GM21360 (cell line): ENCODE measurements around the gene MOGAT2.
A peak's percentile ranks its signal among the peaks of the same experiment; 100 is the strongest.
"Not testable (repeated sequence)": the region's sequence is repeated elsewhere in the genome, so short reads cannot be mapped to it uniquely, and the experiment has no call there.

Experiments used
- ATAC-seq: cut with Tn5 transposase; IDR thresholded peaks from one replicate; pipeline ENCODE4 v1.9.1; 2021; ENCODE audit warnings: mild to moderate bottlenecking, moderate library complexity; ENCODE audit not compliant: unreplicated experiment

The MOGAT2 gene

DNA sequence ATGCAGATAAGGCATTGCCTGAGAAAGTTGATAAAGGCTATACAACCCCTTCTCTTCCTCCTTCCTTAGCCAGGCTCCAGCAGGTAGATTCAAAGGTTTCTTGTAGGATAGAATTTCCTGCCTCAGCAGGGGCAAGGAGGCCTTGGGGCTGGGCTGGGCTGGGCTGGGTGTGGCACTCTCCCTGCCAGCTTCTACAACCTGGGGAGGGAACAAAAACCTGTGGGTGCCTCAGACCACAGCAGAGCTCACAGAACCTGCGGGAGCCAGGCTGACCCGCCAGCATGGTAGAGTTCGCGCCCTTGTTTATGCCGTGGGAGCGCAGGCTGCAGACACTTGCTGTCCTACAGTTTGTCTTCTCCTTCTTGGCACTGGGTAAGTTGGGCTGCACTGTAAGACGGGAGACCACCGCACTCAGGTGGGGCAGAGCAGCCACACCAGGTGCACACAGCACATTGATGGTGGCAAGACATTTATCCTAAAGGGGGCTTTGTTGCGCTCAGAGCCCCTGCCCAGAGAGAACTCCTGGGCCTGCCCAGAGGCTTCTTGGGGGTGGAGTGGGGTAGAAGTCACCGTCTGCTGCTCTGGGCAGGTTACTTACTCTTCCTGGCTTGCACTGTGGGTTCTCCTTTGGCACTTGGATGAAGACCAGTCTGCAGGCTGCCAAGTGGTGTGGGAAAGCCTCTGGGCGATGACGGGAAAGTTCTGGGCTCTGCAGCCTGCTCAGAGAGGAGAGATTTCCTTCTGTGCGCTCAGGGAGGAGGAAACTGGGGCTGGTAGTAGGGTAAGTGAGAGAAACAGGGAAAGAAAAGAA lies at the start of gene MOGAT2:
MOGAT2 (plus strand) TSS at position 231 of the 811 bp plus-strand sequence; CDS start at position 282, 51 bp downstream.
- no peak for ATAC-seq

DNA sequence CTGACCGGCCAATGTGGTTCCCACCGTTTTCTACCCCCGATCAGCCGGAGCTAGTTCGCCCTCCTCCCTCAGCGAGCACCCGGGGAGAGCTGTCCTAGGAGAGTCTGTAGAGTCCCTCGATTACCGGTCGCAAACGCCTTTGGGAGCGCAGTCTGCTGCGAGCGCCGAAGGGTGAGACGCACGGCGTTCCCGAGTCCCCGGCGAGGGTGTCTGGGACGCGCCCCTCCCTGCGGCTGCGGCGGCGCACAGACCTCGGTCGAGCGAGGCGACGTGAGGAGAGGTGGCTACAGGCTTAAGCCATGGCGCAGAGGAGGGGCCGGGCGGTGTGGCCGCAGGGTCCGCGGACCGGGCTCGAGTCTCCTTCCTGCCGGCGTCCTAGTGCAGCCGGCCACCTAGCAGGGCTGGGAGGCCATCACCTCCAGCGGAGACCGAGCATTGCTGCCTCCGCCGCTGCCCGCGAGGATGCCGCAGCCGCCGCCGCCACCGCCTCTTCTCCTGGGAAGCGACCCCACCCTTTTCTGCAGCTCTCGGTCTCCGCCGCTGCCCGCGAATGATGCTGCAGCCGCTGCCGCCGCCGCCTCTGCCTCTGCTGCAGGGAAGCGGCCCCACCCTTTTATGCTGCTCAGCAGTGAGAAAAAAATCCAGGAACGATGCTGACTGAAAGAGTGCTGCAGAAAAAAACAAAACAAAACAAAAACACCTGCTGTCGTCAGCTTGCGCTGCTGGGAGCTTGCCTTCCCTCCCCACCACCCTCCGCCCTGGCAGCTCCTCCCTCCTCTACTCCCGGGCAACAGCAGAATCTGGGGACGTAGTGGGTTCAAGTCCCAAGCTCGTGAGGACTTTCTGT lies 49.0 kb upstream of the MOGAT2 start, which contains the start of gene MAP6:
MAP6 (minus strand) TSS at position 588 of the 847 bp plus-strand sequence. CDS start 669 bp downstream, outside the sequence.
- no peak for ATAC-seq

GRCh38 chr11:75673977-75674582 lies 43.6 kb upstream of the MOGAT2 start:
- ATAC-seq: no peak

GRCh38 chr11:75677275-75677674 lies 40.4 kb upstream of the MOGAT2 start:
- no peak for ATAC-seq

DNA sequence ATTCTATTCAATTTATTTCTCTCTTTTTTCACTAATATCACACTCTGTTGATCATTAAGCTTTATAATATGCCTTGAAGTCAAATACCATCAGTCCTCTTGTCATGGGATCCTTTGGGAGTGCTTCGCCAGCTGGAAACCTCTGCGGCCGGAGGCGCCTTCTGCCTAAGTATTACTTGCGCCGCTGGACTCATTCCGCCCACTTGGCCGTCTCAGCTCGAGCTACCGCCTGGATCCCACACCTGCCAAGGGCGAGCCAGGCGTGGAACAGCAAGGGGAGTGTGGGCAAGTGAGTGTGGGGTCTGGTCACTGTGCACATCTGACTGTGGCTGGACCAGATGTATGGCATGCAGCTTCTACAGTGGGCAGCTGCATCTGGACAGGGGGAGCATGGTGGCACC lies 39.7 kb upstream of the MOGAT2 start:
- no peak for ATAC-seq

- ATAC-seq: no peak
These were observed 38.9 kb upstream of the MOGAT2 start for GRCh38 chr11:75678620-75679259.

DNA sequence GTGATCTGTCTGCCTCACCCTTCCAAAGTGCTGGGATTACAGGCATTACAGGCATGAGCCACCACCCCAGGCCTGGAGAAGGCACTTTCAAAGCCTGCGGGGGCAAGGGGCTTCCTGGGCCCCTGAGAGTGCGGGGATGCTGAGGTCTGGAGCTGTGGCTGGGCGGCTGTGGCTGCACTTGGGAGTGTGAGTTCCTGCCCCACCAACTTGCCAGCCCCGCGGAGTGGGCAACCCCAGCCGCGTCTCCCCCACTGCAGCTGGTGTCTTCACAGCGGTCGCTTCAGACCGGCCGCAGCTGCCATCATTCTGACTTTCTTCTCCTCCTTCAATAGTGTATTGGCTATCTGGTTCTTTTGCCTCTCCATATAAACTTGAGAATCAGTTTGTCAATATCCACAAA lies 38.1 kb upstream of the MOGAT2 start:
- no peak for ATAC-seq

DNA sequence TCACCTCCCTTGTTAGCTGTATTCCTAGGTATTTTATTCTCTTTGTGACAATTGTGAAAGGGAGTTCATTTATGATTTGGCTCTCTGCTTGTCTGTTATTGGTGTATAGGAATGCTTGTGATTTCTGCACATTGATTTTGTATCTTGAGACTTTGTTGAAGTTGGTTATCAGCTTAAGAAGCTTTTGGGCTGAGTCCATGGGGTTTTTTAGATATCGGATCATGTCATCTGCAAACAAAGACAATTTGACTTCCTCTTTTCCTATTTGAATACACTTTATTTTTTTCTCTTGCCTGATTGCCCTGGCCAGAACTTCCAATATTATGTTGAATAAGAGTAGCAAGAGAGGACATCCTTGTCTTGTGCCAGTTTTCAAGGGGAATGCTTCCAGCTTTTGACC lies 33.8 kb upstream of the MOGAT2 start:
- not testable (repeated sequence) for ATAC-seq

DNA sequence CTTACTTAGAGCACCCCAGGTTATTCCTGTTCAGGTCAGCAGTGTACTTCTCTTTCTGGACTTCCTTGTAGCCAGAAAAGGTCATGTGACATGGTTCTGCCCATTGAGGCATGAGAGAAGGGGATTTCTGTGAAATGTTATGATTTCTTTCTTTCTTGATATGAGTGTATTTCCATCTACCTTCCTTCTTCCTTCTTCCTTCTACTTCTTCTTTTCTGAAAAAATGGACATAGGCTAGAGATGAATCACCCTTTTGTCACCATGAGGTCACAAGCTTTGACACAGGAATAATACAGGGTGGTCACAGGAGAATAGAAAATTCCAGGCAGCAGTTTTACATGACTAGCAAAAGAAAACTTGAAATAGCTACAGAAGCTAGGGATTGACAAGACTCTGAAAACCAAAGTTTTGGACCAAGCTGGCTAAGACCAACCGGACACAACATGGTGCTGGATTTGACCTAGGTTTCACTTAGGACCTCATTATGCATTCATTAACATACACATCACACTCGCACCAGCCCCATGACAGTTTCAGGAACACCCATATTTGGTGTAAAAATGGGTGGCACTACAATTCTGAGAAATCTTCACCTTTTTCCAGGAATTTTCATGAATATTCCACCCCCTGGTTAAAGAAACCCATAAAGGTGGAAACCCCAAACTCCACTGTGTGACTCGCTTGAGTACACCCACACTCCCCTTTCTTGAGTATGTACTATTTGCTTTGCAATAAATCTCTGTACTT lies 27.6 kb upstream of the MOGAT2 start:
- ATAC-seq: peak; percentile 84

GRCh38 chr11:75691804-75692203 lies 25.8 kb upstream of the MOGAT2 start:
- ATAC-seq: no peak

DNA sequence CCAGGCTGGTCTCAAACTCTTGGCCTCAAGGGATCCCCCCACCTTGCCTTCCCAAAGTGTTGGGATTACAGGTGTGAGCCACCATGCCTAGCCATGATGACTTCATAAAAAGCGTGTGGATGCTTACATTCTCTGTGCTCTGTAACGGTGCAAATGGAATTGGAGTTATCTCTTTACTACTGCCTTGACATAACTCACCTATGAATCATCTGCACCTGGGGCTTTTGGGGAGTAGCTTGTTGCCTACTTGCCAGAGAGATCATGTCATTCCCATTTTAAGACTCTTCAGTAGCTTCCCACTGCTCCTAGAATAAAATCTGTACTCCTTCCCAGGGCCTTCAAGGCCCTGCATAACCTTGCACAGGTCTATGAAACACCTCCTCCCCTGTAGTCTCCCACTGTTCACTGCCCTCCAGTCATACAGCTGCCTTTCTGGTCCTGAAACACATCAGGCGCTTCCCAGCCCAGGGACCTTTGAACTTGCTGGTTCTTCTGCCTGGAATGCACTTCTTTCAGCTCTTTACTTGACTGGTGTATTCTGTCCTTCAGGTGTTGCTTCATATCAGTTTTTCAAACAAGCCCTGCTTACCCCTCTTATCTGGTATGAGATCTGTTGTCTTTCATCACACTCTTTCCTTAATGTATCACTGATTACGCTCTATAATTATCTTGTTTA lies 19.6 kb upstream of the MOGAT2 start:
- no peak for ATAC-seq

DNA sequence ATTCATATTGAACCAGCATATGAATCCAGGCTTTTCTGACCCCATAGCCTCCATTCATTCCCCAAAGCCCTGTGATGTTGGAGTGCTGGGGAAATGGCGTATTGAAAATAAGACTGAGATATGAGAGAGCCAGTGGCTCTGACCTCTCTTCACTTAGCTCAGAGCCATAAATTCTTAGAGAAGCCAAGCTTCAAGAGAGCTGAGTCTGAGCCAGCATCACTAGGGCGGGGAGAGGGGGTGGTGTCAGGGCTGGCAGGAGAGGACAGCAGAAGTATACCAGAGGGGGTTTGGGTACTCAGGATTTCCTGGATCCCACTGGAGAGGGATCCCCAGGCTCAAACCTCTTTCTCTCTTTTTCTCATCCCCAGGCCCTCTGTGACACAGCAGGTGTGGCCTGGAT lies 16.7 kb upstream of the MOGAT2 start:
- ATAC-seq: no peak

- ATAC-seq: no peak
These were observed 13.9 kb upstream of the MOGAT2 start for GRCh38 chr11:75703695-75704237.

DNA sequence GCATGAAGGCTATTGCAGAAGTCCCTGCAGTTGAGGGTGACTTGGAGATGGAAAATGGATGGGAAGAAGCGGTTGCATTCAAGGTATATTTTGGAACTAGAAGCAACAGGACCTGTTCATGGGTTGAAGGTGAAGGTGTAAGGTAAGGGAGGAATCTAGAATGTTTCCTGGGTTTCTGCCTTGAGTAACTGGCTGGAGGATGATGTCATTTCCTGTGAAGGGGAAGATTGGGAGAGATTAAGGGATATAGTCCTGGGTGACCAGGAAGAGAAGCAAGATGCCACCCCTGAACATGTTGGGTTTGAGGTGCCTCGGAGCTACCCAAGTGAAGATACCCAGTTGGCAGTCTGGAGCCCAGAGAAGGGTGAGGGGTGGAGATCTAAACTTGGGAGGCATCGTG lies 12.1 kb upstream of the MOGAT2 start:
- ATAC-seq: no peak

GRCh38 chr11:75706260-75706729 lies 11.3 kb upstream of the MOGAT2 start:
- no peak for ATAC-seq

DNA sequence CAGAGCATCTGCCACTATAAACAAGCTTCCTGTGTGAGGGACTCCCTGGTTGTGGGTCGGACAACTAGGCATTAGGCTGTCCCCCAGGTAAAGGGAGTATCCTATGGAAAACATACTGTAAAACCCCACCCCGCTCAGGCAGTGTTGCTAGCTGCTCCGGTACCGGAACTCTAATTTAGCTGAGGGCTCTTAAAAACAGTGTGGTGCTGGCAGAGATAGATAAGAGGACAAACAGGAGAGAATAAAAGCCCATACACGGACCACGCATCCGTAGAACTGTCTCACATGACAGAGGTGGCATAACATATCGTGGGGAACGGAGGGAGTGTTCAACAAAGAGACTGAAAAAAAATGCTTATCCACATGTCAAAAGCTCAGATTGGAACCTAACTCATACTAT lies 3.4 kb upstream of the MOGAT2 start:
- ATAC-seq: no peak

DNA sequence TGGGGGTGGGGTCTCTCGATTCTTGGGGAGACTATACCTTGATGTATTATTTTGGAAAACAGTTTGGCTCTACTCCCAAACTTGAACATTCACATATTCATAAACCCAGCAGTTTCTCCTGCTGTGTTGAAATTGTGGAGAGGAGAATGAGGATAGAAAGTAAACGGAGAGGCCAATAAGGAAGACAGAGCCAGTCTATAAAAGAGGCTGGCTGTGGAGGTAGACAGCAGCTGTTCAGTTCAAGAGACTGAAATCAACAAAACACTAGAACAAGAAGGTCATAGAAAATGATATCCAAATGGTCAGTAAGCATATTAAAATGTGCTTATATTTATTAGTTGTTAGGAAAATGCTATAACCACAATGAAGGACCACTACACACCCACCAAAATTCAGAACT lies 1.9 kb upstream of the MOGAT2 start:
- ATAC-seq: no peak

DNA sequence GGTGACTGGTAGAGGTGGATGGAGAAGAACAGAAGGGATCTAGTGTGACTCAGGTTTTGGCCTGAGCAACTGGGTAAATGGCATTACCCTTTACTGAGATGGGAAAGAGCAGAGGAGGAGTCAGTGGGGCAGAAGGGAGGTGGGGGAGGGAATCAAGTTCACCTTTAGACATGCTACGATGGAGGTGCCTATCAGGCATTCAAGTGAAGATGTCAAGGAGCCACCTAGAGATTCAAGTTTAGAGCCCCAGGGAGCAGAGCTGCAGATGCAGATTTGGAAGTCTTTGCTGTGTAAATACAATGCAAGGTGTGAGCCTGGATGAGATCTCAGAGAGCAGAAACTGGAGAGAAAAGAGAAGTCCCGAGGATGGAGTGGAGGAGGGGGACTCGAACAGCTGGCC lies 979 bp upstream of the MOGAT2 start:
- no peak for ATAC-seq
